Stimulated activated CD4-positive, alpha-beta T cell treated with anti-CD3 and anti-CD28 coated beads, Interleukin-12 subunit alpha, Interleukin-12 subunit beta, amount 100 ng/mL, for 48 hours (primary cell): ENCODE data around the gene EVPL.
"Not testable (repeated sequence)": the region's sequence is repeated elsewhere in the genome, so short reads cannot be mapped to it uniquely, and the experiment has no call there.

Experiments used
- DNase-seq, 3 donors: peaks; one replicate each; pipeline ENCODE4 v3.0.0-alpha.2; 2020; ENCODE audit warnings: low read depth in 2 of 3, low spot score in 1 of 3

EVPL gene

GRCh38 chr17:76000016-76000754 is 26.9 kb downstream of the EVPL start:
- DNase-seq, result peak; percentile 36 to 73 (median 52)

- DNase-seq, result no peak
Measured at GRCh38 chr17:75998327-75998795, 28.7 kb downstream of the EVPL start.

- DNase-seq, result peak in 1 of 3 donors; percentile 50
Measured at GRCh38 chr17:75996665-75997590, 30.2 kb downstream of the EVPL start.

- DNase-seq, result no peak
Measured at GRCh38 chr17:75995385-75995925, 31.7 kb downstream of the EVPL start.

GRCh38 chr17:75994802-75995370 is 32.2 kb downstream of the EVPL start:
- no peak for DNase-seq

GRCh38 chr17:75991396-75991795 is 35.7 kb downstream of the EVPL start:
- no peak for DNase-seq

GRCh38 chr17:75987041-75987440 is 40.1 kb downstream of the EVPL start:
- no peak for DNase-seq

- no peak for DNase-seq
Measured at GRCh38 chr17:75985986-75986385, 41.1 kb downstream of the EVPL start.

- DNase-seq, result no peak
Measured at GRCh38 chr17:75983501-75984181, 43.5 kb downstream of the EVPL start.

- DNase-seq, result no peak
Measured at GRCh38 chr17:75981019-75981615, 46.0 kb downstream of the EVPL start.

GRCh38 chr17:75980188-75981018 is 46.7 kb downstream of the EVPL start:
- no peak for DNase-seq

- no peak for DNase-seq
Measured at GRCh38 chr17:75979705-75980187, 47.4 kb downstream of the EVPL start.

- DNase-seq, result peak; percentile 92 to 96 (median 95)
Measured at GRCh38 chr17:75978938-75979704, 48.0 kb downstream of the EVPL start, which contains the start of the genes ACOX1 and TEN1. Gene ACOX1, minus strand, starts transcription at chr17:75979166. Its CDS starts 93 bp downstream, at chr17:75979073. Gene TEN1, plus strand, starts transcription at chr17:75979240. Its CDS starts 6,953 bp downstream, at chr17:75986193.

GRCh38 chr17:75976175-75976848 is 50.8 kb downstream of the EVPL start:
- DNase-seq, result no peak

- no peak for DNase-seq
Measured at GRCh38 chr17:75975757-75976174, 51.3 kb downstream of the EVPL start.

- DNase-seq, result not testable (repeated sequence)
Measured at GRCh38 chr17:75975187-75975586, 51.9 kb downstream of the EVPL start.

- DNase-seq, result no peak
Measured at GRCh38 chr17:75970626-75971025, 56.5 kb downstream of the EVPL start.

- no peak for DNase-seq
Measured at GRCh38 chr17:75970011-75970523, 57.0 kb downstream of the EVPL start.
